HepG2 (cell line): ENCODE results near the gene NLRC5. TPM values are rescaled to one million over a fixed set of nuclear protein-coding genes. Genes with fewer than 3 reads are reported as not detected.

ENCODE experiments used
- ATAC-seq: fragments of 200-7000 bp; cut with Tn5 transposase; 3 replicates; pipeline ENCODE4 v1.9.1; 2020; ENCODE audit warnings: mild to moderate bottlenecking, moderate library complexity
- BruUV-seq: library from RNA; stranded (reverse); fragments of 400-500 nt; replicated peaks from 2 replicates; lab custom pipeline; 2021; lab: Mats Ljungman, UMichigan
- CTCF ChIA-PET: fragments of 300-600 bp; formaldehyde crosslinking; extraction: SDS; loops from one replicate; lab custom pipeline; 2021; ENCODE audit warnings: low total read pairs, inconsistent platforms, low intra/inter-chr PET ratio; lab: Yijun Ruan, JAX
- POLR2A ChIA-PET: fragments of 350-600 bp; sonication (Branson Sonifier 250); formaldehyde crosslinking; loops from one replicate; lab custom pipeline; 2020; ENCODE audit warnings: antibody characterized with exemption, inconsistent platforms; lab: Yijun Ruan, JAX
- DNase-seq: peaks from one replicate; pipeline ENCODE4 v3.0.0-alpha.2; 2015; ENCODE audit warnings: low spot score
- FAIRE-seq: peaks from 3 replicates; lab custom pipeline; 2011; peaks lifted over from hg19 to GRCh38; lab: Jason Lieb, UNC
- H2AFZ ChIP-seq: one replicate; pipeline ENCODE4 v1.6.1; 2011; ENCODE audit warnings: low read length, inconsistent platforms
- H3K27ac ChIP-seq: fragments of 300-600 bp; 3 replicates; pipeline ENCODE4 v1.8.0; 2011; ENCODE audit warnings: mixed run types, mild to moderate bottlenecking, mixed read lengths, low read length, inconsistent platforms; ENCODE audit not compliant: insufficient read depth; ENCODE audit errors: extremely low read length
- H3K27me3 ChIP-seq, 2 experiments: fragments of 200-600 bp in 1 of 2; 2 replicates in 1 of 2; 3 replicates in 1 of 2; pipeline versions ENCODE4 v1.6.0 to v1.8.0; 2011; ENCODE audit warnings: low read length in 2 of 2, mild to moderate bottlenecking in 2 of 2, moderate library complexity in 2 of 2, inconsistent platforms in 1 of 2; ENCODE audit not compliant: insufficient read depth in 2 of 2, control insufficient read depth in 1 of 2
- H3K36me3 ChIP-seq, 2 experiments: fragments of 200-600 bp in 1 of 2; replicated peaks in 1 of 2; 2 replicates in 1 of 2; 3 replicates in 1 of 2; pipeline versions ENCODE4 v1.5.1 to v1.8.0; 2011; ENCODE audit warnings: low read length in 2 of 2, inconsistent platforms in 1 of 2; ENCODE audit not compliant: insufficient read depth in 2 of 2, control insufficient read depth in 1 of 2
- H3K4me1 ChIP-seq: 2 replicates; pipeline ENCODE4 v1.5.1; 2012; ENCODE audit warnings: low read length, inconsistent platforms; ENCODE audit not compliant: insufficient read depth
- H3K4me2 ChIP-seq: 2 replicates; pipeline ENCODE4 v1.6.0; 2011; ENCODE audit warnings: low read depth, low read length, inconsistent platforms
- H3K4me3 ChIP-seq, 3 experiments: fragments of 200-600 bp in 1 of 3; sonication (generic), shearing (Covaris generic) in 1 of 3; replicated peaks in 1 of 3; 2 replicates each; pipeline ENCODE4 v1.5.1; 2011 to 2016; ENCODE audit warnings: low read length in 3 of 3, inconsistent platforms in 2 of 3, low read depth in 2 of 3, mild to moderate bottlenecking in 2 of 3, control low read depth in 1 of 3, mixed read lengths in 1 of 3; ENCODE audit not compliant: insufficient read depth in 1 of 3
- H3K79me2 ChIP-seq: one replicate; pipeline ENCODE4 v1.6.1; 2011; ENCODE audit warnings: low read length, inconsistent platforms; ENCODE audit not compliant: insufficient read depth
- H3K9ac ChIP-seq: 2 replicates; pipeline ENCODE4 v1.6.0; 2011; ENCODE audit warnings: mild to moderate bottlenecking, low read depth, low read length, inconsistent platforms; ENCODE audit not compliant: insufficient read depth
- H3K9me3 ChIP-seq: 2 replicates; pipeline ENCODE4 v1.5.1; 2012; ENCODE audit warnings: mild to moderate bottlenecking, low read length
- H4K20me1 ChIP-seq: 2 replicates; pipeline ENCODE4 v1.6.0; 2011; ENCODE audit warnings: inconsistent platforms, mild to moderate bottlenecking, low read length, moderate library complexity; ENCODE audit not compliant: insufficient read depth
- ATF1 ChIP-seq: IDR thresholded peaks from 2 replicates; pipeline ENCODE4 v1.6.1; 2016; ENCODE audit warnings: mild to moderate bottlenecking, control low read depth
- JUN ChIP-seq: sonication (generic); formaldehyde crosslinking; IDR thresholded peaks from 2 replicates; pipeline ENCODE4 v1.4.0; 2020; ENCODE audit warnings: mild to moderate bottlenecking, missing genetic modification reagents
- RBFOX2 ChIP-seq: fragments of 200-400 bp; formaldehyde crosslinking; IDR thresholded peaks from 2 replicates; pipeline ENCODE4 v1.6.1; 2017; ENCODE audit warnings: low read depth, mild to moderate bottlenecking, low read length
- TP53 ChIP-seq: sonication (generic); formaldehyde crosslinking; conservative IDR thresholded peaks from 2 replicates; pipeline ENCODE4 v1.4.0; 2020; ENCODE audit warnings: missing genetic modification reagents
- ZFP36 ChIP-seq: fragments of 150-350 bp; IDR thresholded peaks from 2 replicates; pipeline ENCODE4 v1.6.1; 2018; ENCODE audit warnings: borderline replicate concordance, low read length, low read depth; ENCODE audit not compliant: partially characterized antibody
- ZNF230 ChIP-seq: sonication (generic); formaldehyde crosslinking; IDR thresholded peaks from 2 replicates; pipeline ENCODE4 v1.4.0; 2020; ENCODE audit warnings: mild to moderate bottlenecking, missing genetic modification reagents
- ZNF24 ChIP-seq: fragments of 450-650 bp; IDR thresholded peaks from 2 replicates; pipeline ENCODE4 v1.6.1; 2017; ENCODE audit warnings: antibody characterized with exemption, mild to moderate bottlenecking
- ZNF605 ChIP-seq: sonication (generic); formaldehyde crosslinking; IDR thresholded peaks from 2 replicates; pipeline ENCODE4 v1.8.0; 2022; ENCODE audit warnings: mild to moderate bottlenecking, missing genetic modification reagents
- ZNF747 ChIP-seq: sonication (generic); formaldehyde crosslinking; IDR thresholded peaks from 2 replicates; pipeline ENCODE4 v1.8.1; 2023; ENCODE audit warnings: missing genetic modification reagents, mild to moderate bottlenecking, borderline replicate concordance
- WGBS: methylation state at CpG from one replicate; pipeline ENCODE4 v1.1.6; 2017; ENCODE audit warnings: low lambda C conversion rate; 5-methylcytosine and 5-hydroxymethylcytosine counted together
- in situ Hi-C: cut with HindIII; loops from 2 replicates; pipeline ENCODE4 v1.10.0; 2017; ENCODE audit warnings: low pct_unique_long_range_greater_than_20kb; ENCODE audit not compliant: extremely low pct_ligation_motif_present
- intact Hi-C: fragments of 100-400 bp; cut with micrococcal nuclease; formaldehyde crosslinking; loops from one replicate; pipeline ENCODE4 v1.10.0; 2022; ENCODE audit not compliant: unreplicated experiment
- polyA plus RNA-seq, 8 experiments: library from polyadenylated mRNA; depleted of rRNA in 3 of 8; stranded (reverse) in 7 of 8; unstranded in 1 of 8; fragments of >200 nt; fragmentation: Illumina TruSeq in 4 of 8; extraction: Trizol in 4 of 8; gene quantifications; 2 replicates each; pipeline versions ENCODE4 v1.2.1 to v1.2.3, GENCODE V29; 2011 to 2016; ENCODE audit warnings: low read depth in 4 of 8, missing spikeins in 1 of 8, mixed read lengths in 1 of 8; ENCODE audit not compliant: insufficient read depth in 1 of 8
- total RNA-seq, 5 experiments: library from RNA; depleted of rRNA; stranded (reverse); fragments of >200 nt; fragmentation: Illumina TruSeq; extraction: Trizol; gene quantifications; 2 replicates each; pipeline ENCODE4 v1.2.3, GENCODE V29; 2016; ENCODE audit warnings: low read depth in 1 of 5
- TF ChIP-seq, protein P1 (sequence below): sonication (generic); formaldehyde crosslinking; IDR thresholded peaks from 2 replicates; pipeline ENCODE4 v1.5.0; 2020; ENCODE audit warnings: missing genetic modification reagents

NLRC5 gene
- total and polyA plus RNA-seq, 2 of the 13 experiments (the other 11 are each of a cell fraction or from before 2014, with no cell fraction given): 6.3 to 12.7 TPM

DNA sequence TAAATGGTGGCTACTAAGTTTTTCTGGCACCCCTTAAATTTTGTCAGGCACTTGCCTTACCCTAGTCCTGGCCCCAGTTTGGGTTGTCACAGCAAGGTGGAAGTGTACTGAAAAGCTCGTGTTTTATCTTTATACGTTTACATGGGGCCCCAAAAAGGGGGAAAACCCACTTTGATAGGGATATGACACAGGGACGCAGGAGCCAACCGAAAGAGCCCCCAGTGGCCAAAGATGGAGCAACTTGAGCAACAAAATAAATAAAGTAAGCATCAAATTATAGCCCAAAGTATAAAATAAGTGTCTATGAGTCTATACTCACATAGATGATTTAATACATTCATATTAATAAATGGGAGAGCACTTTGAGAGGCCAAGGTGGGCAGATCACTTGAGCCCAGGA is 32.6 kb upstream of the NLRC5 start:
- DNase-seq (no peak), FAIRE-seq (no peak), ATAC-seq (no peak)
- no peaks in the 10 kb centered on the region for H4K20me1 ChIP-seq
- no peak overlapping the region for H3K27ac ChIP-seq
- H3K9ac ChIP-seq: no peak overlapping the region
- whole genome bisulfite sequencing: 25% methylated on average over 4 of the region's 4 CpGs
- H3K9me3 ChIP-seq: no peaks in the 10 kb centered on the region
- H3K79me2 ChIP-seq: no peaks in the 10 kb centered on the region
- H3K4me1 ChIP-seq: peaks cover 38% of the 10 kb centered on the region
- CTCF ChIA-PET: no interaction called here
- no peak overlapping the region for H3K4me3 ChIP-seq
- no peak overlapping the region for H3K4me2 ChIP-seq
- peaks cover 6 to 20% of the 10 kb centered on the region in 2 experiments; a peak in 4 of 5 replicates for H3K27me3 ChIP-seq
- POLR2A ChIA-PET: no interaction called here
- TF ChIP-seq, protein P1, sequence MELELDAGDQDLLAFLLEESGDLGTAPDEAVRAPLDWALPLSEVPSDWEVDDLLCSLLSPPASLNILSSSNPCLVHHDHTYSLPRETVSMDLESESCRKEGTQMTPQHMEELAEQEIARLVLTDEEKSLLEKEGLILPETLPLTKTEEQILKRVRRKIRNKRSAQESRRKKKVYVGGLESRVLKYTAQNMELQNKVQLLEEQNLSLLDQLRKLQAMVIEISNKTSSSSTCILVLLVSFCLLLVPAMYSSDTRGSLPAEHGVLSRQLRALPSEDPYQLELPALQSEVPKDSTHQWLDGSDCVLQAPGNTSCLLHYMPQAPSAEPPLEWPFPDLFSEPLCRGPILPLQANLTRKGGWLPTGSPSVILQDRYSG (CRISPR knock-in tag): no peak
- no peak for TF ChIP-seq ZNF605 (CRISPR knock-in tag)
- no peak for TF ChIP-seq ZFP36
- no peak for TF ChIP-seq ZNF230 (CRISPR knock-in tag)
- no peak for TF ChIP-seq RBFOX2
- TF ChIP-seq ZNF24: no peak
- TF ChIP-seq TP53: no peak
- no peak for TF ChIP-seq ATF1 (CRISPR knock-in tag)
- no peak for TF ChIP-seq ZNF747 (CRISPR knock-in tag)
- TF ChIP-seq JUN (CRISPR knock-in tag): no peak
- H3K36me3 ChIP-seq: no peaks in the 10 kb centered on the region
- no TSS peak for BruUV-seq
- no peak overlapping the region for H2AFZ ChIP-seq
- intact Hi-C loops: no loop called here
- in situ Hi-C loops: no loop called here
